Neutrophil (primary cell): Measurements from ENCODE around the gene METRNL.

Experiments used
- H3K27ac ChIP-seq: fragments of 200-600 bp; sonication (generic); 2 replicates; pipeline ENCODE4 v1.5.1; 2016; ENCODE audit warnings: mild to moderate bottlenecking, moderate library complexity
- H3K27me3 ChIP-seq: fragments of 200-600 bp; sonication (generic); 2 replicates; pipeline ENCODE4 v1.6.0; 2016; ENCODE audit warnings: mild to moderate bottlenecking
- H3K36me3 ChIP-seq: fragments of 200-600 bp; sonication (generic); 2 replicates; pipeline ENCODE4 v1.5.1; 2017
- H3K4me1 ChIP-seq, 2 experiments: fragments of 200-600 bp in 1 of 2; sonication (generic) in 1 of 2; 1 replicate in 1 of 2; 2 replicates in 1 of 2; pipeline versions ENCODE4 v1.5.1 to v1.6.1; 2013 to 2016; ENCODE audit warnings: low read depth in 1 of 2, low read length in 1 of 2, mild to moderate bottlenecking in 1 of 2, moderate library complexity in 1 of 2; ENCODE audit not compliant: control insufficient read depth in 1 of 2, insufficient read depth in 1 of 2
- H3K4me3 ChIP-seq, 2 experiments: fragments of 200-600 bp in 1 of 2; sonication (generic) in 1 of 2; 1 replicate in 1 of 2; 2 replicates in 1 of 2; pipeline ENCODE4 v1.5.1; 2013 to 2016; ENCODE audit warnings: low read depth in 1 of 2, low read length in 1 of 2, mild to moderate bottlenecking in 1 of 2, moderate library complexity in 1 of 2
- H3K9me3 ChIP-seq: fragments of 200-600 bp; sonication (generic); 2 replicates; pipeline ENCODE4 v1.5.1; 2016
- TF ChIP-seq, protein P1 (sequence below): fragments of 200-600 bp; sonication (generic); IDR thresholded peaks from 2 replicates; pipeline ENCODE4 v1.5.1; 2016; ENCODE audit warnings: antibody characterized with exemption

The METRNL gene

DNA sequence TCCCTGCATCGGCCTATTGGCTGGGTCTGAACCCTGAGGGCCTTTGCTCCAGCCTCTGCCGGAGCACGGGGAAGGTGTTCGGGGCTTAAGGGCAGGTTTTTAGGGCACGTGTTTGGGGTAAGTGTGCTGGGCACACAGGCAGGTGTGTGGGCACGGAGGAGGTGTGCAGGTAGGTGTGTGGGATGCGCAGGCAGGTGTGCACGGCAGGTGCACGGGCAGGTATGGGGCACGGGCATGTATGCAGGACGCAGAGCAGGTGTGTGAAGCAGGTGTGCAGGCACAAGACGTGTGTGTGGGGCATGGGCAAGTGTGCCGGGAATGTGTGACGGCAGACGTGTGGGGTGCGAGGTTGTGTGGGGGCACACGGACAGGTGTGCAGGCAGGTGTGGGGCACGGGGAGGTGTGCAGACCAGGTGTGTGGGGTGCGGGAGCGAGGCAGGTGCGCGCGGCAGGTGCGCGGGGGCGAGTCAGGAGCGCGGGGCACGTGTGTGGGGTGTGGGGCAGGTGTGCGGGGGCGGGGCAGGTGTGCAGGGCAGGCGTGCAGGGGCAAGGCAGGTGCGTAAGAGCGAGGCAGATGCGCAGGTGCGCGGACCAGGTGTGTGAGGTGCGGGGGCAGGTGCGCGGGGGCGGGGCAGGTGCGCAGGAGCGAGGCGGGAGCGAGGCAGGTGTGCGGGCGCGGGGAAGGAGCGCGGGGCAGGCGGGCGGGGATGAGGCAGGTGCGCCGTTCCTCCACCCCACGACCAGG, 28.6 kb upstream of the METRNL start:
- H3K4me1 ChIP-seq, result peaks cover 77 to 83% of the 10 kb centered on the region in 2 experiments
- no peaks in the 10 kb centered on the region for H3K27me3 ChIP-seq
- TF ChIP-seq, protein P1, sequence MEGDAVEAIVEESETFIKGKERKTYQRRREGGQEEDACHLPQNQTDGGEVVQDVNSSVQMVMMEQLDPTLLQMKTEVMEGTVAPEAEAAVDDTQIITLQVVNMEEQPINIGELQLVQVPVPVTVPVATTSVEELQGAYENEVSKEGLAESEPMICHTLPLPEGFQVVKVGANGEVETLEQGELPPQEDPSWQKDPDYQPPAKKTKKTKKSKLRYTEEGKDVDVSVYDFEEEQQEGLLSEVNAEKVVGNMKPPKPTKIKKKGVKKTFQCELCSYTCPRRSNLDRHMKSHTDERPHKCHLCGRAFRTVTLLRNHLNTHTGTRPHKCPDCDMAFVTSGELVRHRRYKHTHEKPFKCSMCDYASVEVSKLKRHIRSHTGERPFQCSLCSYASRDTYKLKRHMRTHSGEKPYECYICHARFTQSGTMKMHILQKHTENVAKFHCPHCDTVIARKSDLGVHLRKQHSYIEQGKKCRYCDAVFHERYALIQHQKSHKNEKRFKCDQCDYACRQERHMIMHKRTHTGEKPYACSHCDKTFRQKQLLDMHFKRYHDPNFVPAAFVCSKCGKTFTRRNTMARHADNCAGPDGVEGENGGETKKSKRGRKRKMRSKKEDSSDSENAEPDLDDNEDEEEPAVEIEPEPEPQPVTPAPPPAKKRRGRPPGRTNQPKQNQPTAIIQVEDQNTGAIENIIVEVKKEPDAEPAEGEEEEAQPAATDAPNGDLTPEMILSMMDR, result no peak
- no peaks in the 10 kb centered on the region for H3K9me3 ChIP-seq
- peak overlapping the region; percentile 96 for H3K27ac ChIP-seq
- no peaks in the 10 kb centered on the region for H3K36me3 ChIP-seq
- H3K4me3 ChIP-seq, result peak overlapping the region; percentile 64 to 69

DNA sequence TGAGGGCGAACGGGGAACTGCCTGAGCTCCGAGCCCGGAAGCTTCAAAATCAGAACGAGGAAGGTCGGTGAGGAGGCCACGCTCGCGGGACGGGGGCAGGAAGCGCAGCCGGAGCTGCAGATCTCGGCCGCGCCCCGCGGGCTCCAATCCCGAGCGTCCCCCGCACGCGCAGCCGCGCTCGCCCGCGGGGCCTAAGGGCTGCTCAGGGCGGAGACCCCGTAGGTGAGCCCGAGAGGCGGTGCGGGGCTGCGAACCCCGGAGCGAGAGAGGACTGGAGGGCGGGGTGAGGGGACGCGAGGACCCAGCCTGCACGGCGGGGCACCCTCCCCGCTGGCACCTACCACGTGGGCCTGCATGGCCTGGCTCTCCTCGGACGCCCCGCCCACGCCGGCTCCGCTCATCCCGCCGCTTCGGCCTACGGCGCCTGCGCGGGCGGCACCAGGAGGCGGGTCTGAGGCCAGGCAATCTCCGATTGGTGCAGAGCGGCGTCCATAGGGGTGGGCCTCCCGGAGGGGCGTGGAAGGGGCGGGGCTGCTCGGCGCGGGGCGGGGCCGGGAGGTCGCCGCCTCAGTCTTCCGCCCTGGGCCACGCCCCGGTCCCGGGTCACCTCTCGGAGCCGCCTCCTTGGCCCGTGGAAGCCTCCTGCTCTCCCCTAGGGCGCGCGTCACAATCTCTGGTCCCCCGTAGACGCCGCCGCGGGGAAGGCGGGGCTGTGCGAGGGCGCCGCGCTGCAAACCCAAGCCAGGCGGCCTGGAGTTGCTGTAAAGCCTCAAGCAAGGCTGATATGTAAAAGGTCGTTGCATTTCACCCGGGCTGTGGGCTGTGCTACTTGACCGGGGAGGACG, 27.8 kb upstream of the METRNL start:
- Histone ChIP-seq H3K27ac (peak overlapping the region; percentile 96), H3K4me1 (peaks cover 72 to 78% of the 10 kb centered on the region in 2 experiments), H3K36me3 (no peaks in the 10 kb centered on the region), H3K9me3 (no peaks in the 10 kb centered on the region), H3K27me3 (no peaks in the 10 kb centered on the region), H3K4me3 (peak overlapping the region; percentile 64 to 69)
- TF ChIP-seq, protein P1, result peak; percentile 59

DNA sequence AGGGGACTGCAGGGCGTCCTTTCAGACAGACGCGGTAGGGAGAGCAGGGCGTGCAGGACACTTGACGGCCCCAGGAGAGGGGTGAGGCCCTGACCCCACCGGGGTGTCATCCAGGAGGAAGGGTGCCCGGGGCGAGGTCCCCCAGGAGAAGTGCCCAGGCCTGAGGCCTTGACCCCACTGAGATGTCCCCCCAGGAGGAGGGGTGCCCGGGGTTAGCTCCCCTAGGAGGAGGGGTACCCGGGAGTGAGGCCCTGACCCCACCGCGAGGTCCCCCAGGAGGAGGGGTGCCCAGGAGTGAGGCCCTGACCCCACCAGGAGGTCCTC, 27.2 kb upstream of the METRNL start:
- peak overlapping the region; percentile 53 to 69 for H3K4me3 ChIP-seq
- peak overlapping the region; percentile 96 for H3K27ac ChIP-seq
- H3K36me3 ChIP-seq, result no peaks in the 10 kb centered on the region
- peaks cover 66 to 72% of the 10 kb centered on the region in 2 experiments for H3K4me1 ChIP-seq
- TF ChIP-seq, protein P1, result no peak
- no peaks in the 10 kb centered on the region for H3K9me3 ChIP-seq
- H3K27me3 ChIP-seq, result no peaks in the 10 kb centered on the region

DNA sequence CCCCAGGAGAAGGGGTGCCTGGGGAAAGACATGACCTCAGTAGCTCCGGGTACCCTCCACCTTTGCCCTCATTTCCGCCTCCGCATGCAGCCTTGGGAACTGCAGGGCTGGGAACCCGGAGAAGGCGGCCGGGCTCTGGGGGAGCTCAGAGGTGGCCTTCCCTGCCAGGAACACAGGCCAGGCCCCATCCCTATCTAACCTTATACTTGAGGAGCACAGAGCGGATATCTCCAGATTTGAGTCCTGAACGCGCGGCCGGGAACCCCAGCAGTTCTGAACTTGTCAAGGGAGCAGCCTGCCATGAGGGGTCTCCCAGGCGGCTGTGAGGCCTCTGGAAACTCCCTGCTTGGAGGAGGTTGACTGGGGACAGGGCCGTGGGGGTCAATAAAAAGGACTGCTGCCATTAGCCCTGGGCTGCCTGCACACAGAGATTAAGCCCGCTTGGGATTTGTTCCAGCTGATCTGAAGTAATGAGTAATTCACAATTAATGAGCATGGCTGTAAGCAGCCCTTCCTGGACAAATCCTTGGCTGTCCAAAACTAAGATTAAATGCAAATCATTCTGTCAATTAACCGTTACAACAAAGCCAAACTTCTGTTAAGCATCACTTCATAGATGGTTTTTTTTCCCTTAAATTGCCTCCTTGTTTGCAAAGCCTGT, 26.3 kb upstream of the METRNL start:
- no peaks in the 10 kb centered on the region for H3K36me3 ChIP-seq
- peak overlapping the region; percentile 96 for H3K27ac ChIP-seq
- H3K9me3 ChIP-seq, result no peaks in the 10 kb centered on the region
- H3K4me1 ChIP-seq, result peaks cover 61 to 63% of the 10 kb centered on the region in 2 experiments
- H3K27me3 ChIP-seq, result no peaks in the 10 kb centered on the region
- H3K4me3 ChIP-seq, result peak overlapping the region; percentile 28 to 39
- TF ChIP-seq, protein P1, result no peak

DNA sequence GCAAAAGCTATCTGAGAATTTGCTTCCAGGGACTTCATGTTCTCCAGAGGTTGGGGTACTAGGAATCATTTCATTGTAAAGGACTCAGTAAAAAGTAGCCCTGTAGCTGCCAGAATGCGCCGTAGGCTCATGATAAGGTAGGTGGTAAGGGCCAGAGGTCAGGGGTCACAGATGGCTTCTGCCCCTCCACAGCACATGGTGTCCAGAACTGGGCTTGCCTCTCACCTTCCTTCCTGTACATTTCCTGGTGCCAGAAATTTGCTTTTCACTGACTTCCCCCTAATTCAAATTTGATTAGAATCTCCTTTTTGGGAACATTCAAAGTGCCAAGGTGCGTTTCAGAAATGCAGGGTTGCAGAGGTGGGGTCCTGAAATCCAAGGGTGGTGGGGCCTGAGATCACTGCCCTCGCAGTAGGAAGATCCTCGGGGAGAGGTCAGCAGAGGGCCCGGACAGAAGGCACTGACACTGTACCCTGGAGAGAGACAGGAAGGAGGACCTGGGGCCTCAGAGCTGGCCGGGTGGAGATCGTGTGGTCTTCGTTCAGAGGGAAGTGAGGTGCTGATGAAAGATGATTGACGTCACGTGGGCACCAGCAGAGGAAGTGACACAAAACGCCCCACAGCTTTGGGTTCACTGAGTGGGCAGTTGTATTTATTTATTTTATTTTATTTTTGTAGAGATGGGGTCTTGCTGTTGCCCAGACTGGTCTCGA, 25.5 kb upstream of the METRNL start:
- TF ChIP-seq, protein P1, result no peak
- H3K36me3 ChIP-seq, result no peaks in the 10 kb centered on the region
- H3K9me3 ChIP-seq, result no peaks in the 10 kb centered on the region
- peak overlapping the region; percentile 96 for H3K27ac ChIP-seq
- H3K27me3 ChIP-seq, result no peaks in the 10 kb centered on the region
- peak overlapping the region; percentile 28 to 39 for H3K4me3 ChIP-seq
- peaks cover 54 to 55% of the 10 kb centered on the region in 2 experiments for H3K4me1 ChIP-seq
